Neural cell (in vitro differentiated cells): ENCODE data around the gene AK5.

Experiments
- EZH2 ChIP-seq: fragments of 200-600, 300-800 bp; shearing (Covaris generic), sonication (generic); IDR thresholded peaks from 2 replicates; pipeline ENCODE4 v1.6.1; 2014; ENCODE audit warnings: antibody characterized with exemption, low read length, borderline replicate concordance, mild to moderate bottlenecking; ENCODE audit not compliant: insufficient read depth, poor library complexity, severe bottlenecking
- POLR2AphosphoS5 ChIP-seq: IDR thresholded peaks from 2 replicates; pipeline ENCODE4 v1.6.1; 2012
- TAF1 ChIP-seq: IDR thresholded peaks from 2 replicates; pipeline ENCODE4 v1.6.1; 2012; ENCODE audit warnings: low read depth
- TF ChIP-seq, protein P1 (sequence below): fragments of 450-650 bp; IDR thresholded peaks from 2 replicates; pipeline ENCODE4 v1.5.1; 2014; ENCODE audit warnings: antibody characterized with exemption, mild to moderate bottlenecking, moderate library complexity; ENCODE audit not compliant: poor library complexity, severe bottlenecking

DNA sequence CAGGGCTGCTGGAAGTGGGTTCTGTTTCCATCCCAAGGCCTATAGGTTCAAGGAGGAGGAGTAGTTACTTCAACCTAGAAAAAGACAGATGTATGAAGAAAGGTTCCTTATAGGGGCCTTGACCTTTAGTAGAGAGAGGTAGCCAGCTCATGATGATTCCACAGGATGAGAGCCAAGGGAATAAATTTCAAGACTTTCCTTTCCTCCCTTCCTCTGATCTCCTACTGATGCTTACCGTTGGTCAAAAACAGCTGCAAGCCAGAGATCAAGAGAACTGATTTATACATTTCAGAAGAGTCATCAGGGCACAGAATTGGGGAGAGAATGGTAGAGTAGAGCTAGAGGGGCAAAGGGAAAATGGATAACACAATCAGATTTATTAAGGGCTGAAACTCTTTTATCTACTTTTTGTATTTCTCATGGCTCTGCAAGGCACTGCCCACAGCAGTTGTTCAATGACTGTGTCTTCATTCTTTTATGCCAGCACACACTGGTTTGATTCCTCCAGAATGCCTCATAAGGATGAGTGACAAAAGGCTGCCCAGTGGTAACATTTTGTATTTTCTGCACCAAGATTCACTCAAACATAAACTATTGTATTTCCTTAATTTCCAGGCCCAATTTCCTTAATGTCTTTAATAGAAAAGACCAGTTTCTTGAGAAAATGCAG is 37.4 kb downstream of the AK5 start:
- TF ChIP-seq, protein P1, sequence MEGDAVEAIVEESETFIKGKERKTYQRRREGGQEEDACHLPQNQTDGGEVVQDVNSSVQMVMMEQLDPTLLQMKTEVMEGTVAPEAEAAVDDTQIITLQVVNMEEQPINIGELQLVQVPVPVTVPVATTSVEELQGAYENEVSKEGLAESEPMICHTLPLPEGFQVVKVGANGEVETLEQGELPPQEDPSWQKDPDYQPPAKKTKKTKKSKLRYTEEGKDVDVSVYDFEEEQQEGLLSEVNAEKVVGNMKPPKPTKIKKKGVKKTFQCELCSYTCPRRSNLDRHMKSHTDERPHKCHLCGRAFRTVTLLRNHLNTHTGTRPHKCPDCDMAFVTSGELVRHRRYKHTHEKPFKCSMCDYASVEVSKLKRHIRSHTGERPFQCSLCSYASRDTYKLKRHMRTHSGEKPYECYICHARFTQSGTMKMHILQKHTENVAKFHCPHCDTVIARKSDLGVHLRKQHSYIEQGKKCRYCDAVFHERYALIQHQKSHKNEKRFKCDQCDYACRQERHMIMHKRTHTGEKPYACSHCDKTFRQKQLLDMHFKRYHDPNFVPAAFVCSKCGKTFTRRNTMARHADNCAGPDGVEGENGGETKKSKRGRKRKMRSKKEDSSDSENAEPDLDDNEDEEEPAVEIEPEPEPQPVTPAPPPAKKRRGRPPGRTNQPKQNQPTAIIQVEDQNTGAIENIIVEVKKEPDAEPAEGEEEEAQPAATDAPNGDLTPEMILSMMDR, result no peak
- TF ChIP-seq EZH2, result no peak
- no peak for TF ChIP-seq TAF1
- no peak for TF ChIP-seq POLR2AphosphoS5
